Ishikawa (cell line): ENCODE results near the gene ATP6V0A1.

Experiments
- CEBPB ChIP-seq: IDR thresholded peaks from 2 replicates; pipeline ENCODE4 v1.6.1; 2012
- CREB1 ChIP-seq: IDR thresholded peaks from 2 replicates; pipeline ENCODE4 v1.6.1; 2012; ENCODE audit warnings: low read depth
- EGR1 ChIP-seq: IDR thresholded peaks from 2 replicates; pipeline ENCODE4 v1.6.1; 2012
- EP300 ChIP-seq: IDR thresholded peaks from 2 replicates; pipeline ENCODE4 v1.6.1; 2012; ENCODE audit warnings: borderline replicate concordance
- FOXM1 ChIP-seq: IDR thresholded peaks from 2 replicates; pipeline ENCODE4 v1.6.1; 2012; ENCODE audit warnings: low read depth, borderline replicate concordance
- MAX ChIP-seq: IDR thresholded peaks from 2 replicates; pipeline ENCODE4 v1.6.1; 2012
- NFIC ChIP-seq: IDR thresholded peaks from 2 replicates; pipeline ENCODE4 v1.6.1; 2012
- RAD21 ChIP-seq: IDR thresholded peaks from 2 replicates; pipeline ENCODE4 v1.6.1; 2012; ENCODE audit warnings: low read depth
- REST ChIP-seq: IDR thresholded peaks from 2 replicates; pipeline ENCODE4 v1.6.1; 2012; ENCODE audit warnings: low read depth, mild to moderate bottlenecking
- TAF1 ChIP-seq: IDR thresholded peaks from 2 replicates; pipeline ENCODE4 v1.6.1; 2012; ENCODE audit warnings: low read depth, mild to moderate bottlenecking
- TCF12 ChIP-seq: IDR thresholded peaks from 2 replicates; pipeline ENCODE4 v1.6.1; 2012; ENCODE audit warnings: low read depth
- TEAD4 ChIP-seq: IDR thresholded peaks from 2 replicates; pipeline ENCODE4 v1.6.1; 2012
- USF1 ChIP-seq: IDR thresholded peaks from 2 replicates; pipeline ENCODE4 v1.6.1; 2012
- YY1 ChIP-seq: IDR thresholded peaks from 2 replicates; pipeline ENCODE4 v1.6.1; 2012; ENCODE audit warnings: low read depth
- ZBTB7A ChIP-seq: IDR thresholded peaks from 2 replicates; pipeline ENCODE4 v1.6.1; 2012; ENCODE audit warnings: low read depth

The ATP6V0A1 gene

GRCh38 chr17:42538482-42538881 is 79.8 kb downstream of the ATP6V0A1 start:
- TF ChIP-seq YY1 (no peak), CEBPB (no peak), CREB1 (no peak), TEAD4 (no peak), NFIC (no peak), EGR1 (no peak), RAD21 (no peak), ZBTB7A (no peak), USF1 (no peak), TCF12 (no peak), REST (no peak)

- TF ChIP-seq YY1 (no peak), ZBTB7A (no peak), CEBPB (no peak), TCF12 (no peak), CREB1 (no peak), USF1 (no peak), MAX (no peak)
These were observed 82.6 kb downstream of the ATP6V0A1 start for GRCh38 chr17:42541041-42541833.

- no peak for TF ChIP-seq TEAD4
- no peak for TF ChIP-seq YY1
- TF ChIP-seq USF1, result no peak
- TF ChIP-seq TCF12, result no peak
- TF ChIP-seq NFIC, result no peak
- no peak for TF ChIP-seq CEBPB
- no peak for TF ChIP-seq ZBTB7A
These were observed 84.8 kb downstream of the ATP6V0A1 start for GRCh38 chr17:42543190-42544079.

GRCh38 chr17:42544874-42545283 is 86.2 kb downstream of the ATP6V0A1 start:
- TF ChIP-seq EP300, result no peak
- no peak for TF ChIP-seq REST
- no peak for TF ChIP-seq FOXM1
- TF ChIP-seq TEAD4, result no peak
- TF ChIP-seq ZBTB7A, result no peak
- TF ChIP-seq TAF1, result no peak
- no peak for TF ChIP-seq CEBPB
- no peak for TF ChIP-seq YY1
- no peak for TF ChIP-seq CREB1
- TF ChIP-seq RAD21, result no peak
- no peak for TF ChIP-seq MAX

- TF ChIP-seq MAX, result no peak
These were observed 88.4 kb downstream of the ATP6V0A1 start for GRCh38 chr17:42547001-42547461.
